HepG2 (cell line): ENCODE results near the gene BRINP1. TPM values are rescaled to one million over a fixed set of nuclear protein-coding genes. Genes with fewer than 3 reads are reported as not detected.

Experiments
- ATAC-seq: fragments of 200-7000 bp; cut with Tn5 transposase; 3 replicates; pipeline ENCODE4 v1.9.1; 2020; ENCODE audit warnings: mild to moderate bottlenecking, moderate library complexity
- BruUV-seq: library from RNA; stranded (reverse); fragments of 400-500 nt; replicated peaks from 2 replicates; lab custom pipeline; 2021; lab: Mats Ljungman, UMichigan
- CTCF ChIA-PET: fragments of 300-600 bp; formaldehyde crosslinking; extraction: SDS; loops from one replicate; lab custom pipeline; 2021; ENCODE audit warnings: low total read pairs, inconsistent platforms, low intra/inter-chr PET ratio; lab: Yijun Ruan, JAX
- POLR2A ChIA-PET: fragments of 350-600 bp; sonication (Branson Sonifier 250); formaldehyde crosslinking; loops from one replicate; lab custom pipeline; 2020; ENCODE audit warnings: antibody characterized with exemption, inconsistent platforms; lab: Yijun Ruan, JAX
- DNase-seq: peaks from one replicate; pipeline ENCODE4 v3.0.0-alpha.2; 2015; ENCODE audit warnings: low spot score
- FAIRE-seq: peaks from 3 replicates; lab custom pipeline; 2011; peaks lifted over from hg19 to GRCh38; lab: Jason Lieb, UNC
- H2AFZ ChIP-seq: one replicate; pipeline ENCODE4 v1.6.1; 2011; ENCODE audit warnings: low read length, inconsistent platforms
- H3K27ac ChIP-seq: fragments of 300-600 bp; 3 replicates; pipeline ENCODE4 v1.8.0; 2011; ENCODE audit warnings: mixed run types, mild to moderate bottlenecking, mixed read lengths, low read length, inconsistent platforms; ENCODE audit not compliant: insufficient read depth; ENCODE audit errors: extremely low read length
- H3K27me3 ChIP-seq, 2 experiments: fragments of 200-600 bp in 1 of 2; 2 replicates in 1 of 2; 3 replicates in 1 of 2; pipeline versions ENCODE4 v1.6.0 to v1.8.0; 2011; ENCODE audit warnings: low read length in 2 of 2, mild to moderate bottlenecking in 2 of 2, moderate library complexity in 2 of 2, inconsistent platforms in 1 of 2; ENCODE audit not compliant: insufficient read depth in 2 of 2, control insufficient read depth in 1 of 2
- H3K36me3 ChIP-seq, 2 experiments: fragments of 200-600 bp in 1 of 2; replicated peaks in 1 of 2; 2 replicates in 1 of 2; 3 replicates in 1 of 2; pipeline versions ENCODE4 v1.5.1 to v1.8.0; 2011; ENCODE audit warnings: low read length in 2 of 2, inconsistent platforms in 1 of 2; ENCODE audit not compliant: insufficient read depth in 2 of 2, control insufficient read depth in 1 of 2
- H3K4me1 ChIP-seq: 2 replicates; pipeline ENCODE4 v1.5.1; 2012; ENCODE audit warnings: low read length, inconsistent platforms; ENCODE audit not compliant: insufficient read depth
- H3K4me2 ChIP-seq: 2 replicates; pipeline ENCODE4 v1.6.0; 2011; ENCODE audit warnings: low read depth, low read length, inconsistent platforms
- H3K4me3 ChIP-seq, 3 experiments: fragments of 200-600 bp in 1 of 3; sonication (generic), shearing (Covaris generic) in 1 of 3; replicated peaks in 1 of 3; 2 replicates each; pipeline ENCODE4 v1.5.1; 2011 to 2016; ENCODE audit warnings: low read length in 3 of 3, inconsistent platforms in 2 of 3, low read depth in 2 of 3, mild to moderate bottlenecking in 2 of 3, control low read depth in 1 of 3, mixed read lengths in 1 of 3; ENCODE audit not compliant: insufficient read depth in 1 of 3
- H3K79me2 ChIP-seq: one replicate; pipeline ENCODE4 v1.6.1; 2011; ENCODE audit warnings: low read length, inconsistent platforms; ENCODE audit not compliant: insufficient read depth
- H3K9ac ChIP-seq: 2 replicates; pipeline ENCODE4 v1.6.0; 2011; ENCODE audit warnings: mild to moderate bottlenecking, low read depth, low read length, inconsistent platforms; ENCODE audit not compliant: insufficient read depth
- H3K9me3 ChIP-seq: 2 replicates; pipeline ENCODE4 v1.5.1; 2012; ENCODE audit warnings: mild to moderate bottlenecking, low read length
- H4K20me1 ChIP-seq: 2 replicates; pipeline ENCODE4 v1.6.0; 2011; ENCODE audit warnings: inconsistent platforms, mild to moderate bottlenecking, low read length, moderate library complexity; ENCODE audit not compliant: insufficient read depth
- BCL6 ChIP-seq: IDR thresholded peaks from 2 replicates; pipeline ENCODE4 v1.6.1; 2016; ENCODE audit warnings: missing genetic modification reagents, missing compliant biosample characterization
- CBX5 ChIP-seq: sonication (generic); formaldehyde crosslinking; IDR thresholded peaks from 2 replicates; pipeline ENCODE4 v1.4.0; 2020; ENCODE audit warnings: missing genetic modification reagents, borderline replicate concordance
- FOXC1 ChIP-seq: sonication (generic); formaldehyde crosslinking; IDR thresholded peaks from 2 replicates; pipeline ENCODE4 v1.8.0; 2022; ENCODE audit warnings: mild to moderate bottlenecking, missing genetic modification reagents, borderline replicate concordance
- GZF1 ChIP-seq: sonication (generic); formaldehyde crosslinking; IDR thresholded peaks from 2 replicates; pipeline ENCODE4 v1.5.1; 2020; ENCODE audit warnings: mild to moderate bottlenecking, missing genetic modification reagents
- MIXL1 ChIP-seq: IDR thresholded peaks from 2 replicates; pipeline ENCODE4 v1.6.1; 2016
- NFIB ChIP-seq: sonication (generic); formaldehyde crosslinking; IDR thresholded peaks from 2 replicates; pipeline ENCODE4 v1.9.0; 2021; ENCODE audit warnings: missing genetic modification reagents, mild to moderate bottlenecking, borderline replicate concordance
- RFX5 ChIP-seq: IDR thresholded peaks from 2 replicates; pipeline ENCODE4 v1.6.1; 2011; ENCODE audit warnings: low read depth, low read length, improper control_type of control experiment
- XRCC5 ChIP-seq: fragments of 200-400 bp; formaldehyde crosslinking; optimal IDR thresholded peaks from 2 replicates; pipeline ENCODE3; 2017; ENCODE audit warnings: mild to moderate bottlenecking, low read length
- ZFP37 ChIP-seq: sonication (generic); formaldehyde crosslinking; IDR thresholded peaks from 2 replicates; pipeline ENCODE4 v1.4.0; 2020; ENCODE audit warnings: missing genetic modification reagents, borderline replicate concordance
- ZFY ChIP-seq: sonication (generic); formaldehyde crosslinking; IDR thresholded peaks from 2 replicates; pipeline ENCODE4 v1.4.0; 2020; ENCODE audit warnings: missing genetic modification reagents
- ZNF607 ChIP-seq: sonication (generic); formaldehyde crosslinking; IDR thresholded peaks from 2 replicates; pipeline ENCODE4 v1.5.1; 2020; ENCODE audit warnings: missing genetic modification reagents, mild to moderate bottlenecking, borderline replicate concordance
- in situ Hi-C: cut with HindIII; loops from 2 replicates; pipeline ENCODE4 v1.10.0; 2017; ENCODE audit warnings: low pct_unique_long_range_greater_than_20kb; ENCODE audit not compliant: extremely low pct_ligation_motif_present
- intact Hi-C: fragments of 100-400 bp; cut with micrococcal nuclease; formaldehyde crosslinking; loops from one replicate; pipeline ENCODE4 v1.10.0; 2022; ENCODE audit not compliant: unreplicated experiment
- polyA plus RNA-seq, 8 experiments: library from polyadenylated mRNA; depleted of rRNA in 3 of 8; stranded (reverse) in 7 of 8; unstranded in 1 of 8; fragments of >200 nt; fragmentation: Illumina TruSeq in 4 of 8; extraction: Trizol in 4 of 8; gene quantifications; 2 replicates each; pipeline versions ENCODE4 v1.2.1 to v1.2.3, GENCODE V29; 2011 to 2016; ENCODE audit warnings: low read depth in 4 of 8, missing spikeins in 1 of 8, mixed read lengths in 1 of 8; ENCODE audit not compliant: insufficient read depth in 1 of 8
- total RNA-seq, 5 experiments: library from RNA; depleted of rRNA; stranded (reverse); fragments of >200 nt; fragmentation: Illumina TruSeq; extraction: Trizol; gene quantifications; 2 replicates each; pipeline ENCODE4 v1.2.3, GENCODE V29; 2016; ENCODE audit warnings: low read depth in 1 of 5
- TF ChIP-seq, protein P1 (sequence below): sonication (generic); formaldehyde crosslinking; IDR thresholded peaks from 2 replicates; pipeline ENCODE4 v1.4.0; 2020; ENCODE audit warnings: missing genetic modification reagents, borderline replicate concordance
- TF ChIP-seq, protein P2 (sequence below): IDR thresholded peaks from 2 replicates; pipeline ENCODE4 v1.6.1; 2016; ENCODE audit warnings: missing compliant biosample characterization, missing genetic modification reagents, borderline replicate concordance

The BRINP1 gene
- total and polyA plus RNA-seq, 2 of the 13 experiments (the other 11 are each of a cell fraction or from before 2014, with no cell fraction given) = not detected

DNA sequence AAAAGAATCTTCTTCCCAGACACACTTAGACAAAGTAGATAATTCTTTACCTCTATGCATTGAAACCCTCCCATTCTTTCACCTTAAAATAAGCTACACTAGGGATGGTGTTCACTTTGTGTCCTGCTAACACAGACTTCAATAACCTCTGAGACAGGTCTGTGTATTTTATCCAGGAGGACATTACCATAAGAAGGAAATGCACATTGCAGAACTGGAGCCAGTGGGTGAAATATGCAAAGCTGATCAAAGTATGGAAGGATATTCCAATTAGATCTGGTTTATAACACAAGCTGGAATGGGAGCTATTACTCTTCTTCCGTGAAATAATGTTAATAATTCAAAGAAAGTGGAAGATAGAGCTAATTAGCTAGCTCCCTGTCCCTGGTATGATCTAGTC, 204.1 kb downstream of the BRINP1 start (continued):
- TF ChIP-seq XRCC5 = no peak
- TF ChIP-seq CBX5 (CRISPR knock-in tag) = no peak
- no peak for TF ChIP-seq NFIB

DNA sequence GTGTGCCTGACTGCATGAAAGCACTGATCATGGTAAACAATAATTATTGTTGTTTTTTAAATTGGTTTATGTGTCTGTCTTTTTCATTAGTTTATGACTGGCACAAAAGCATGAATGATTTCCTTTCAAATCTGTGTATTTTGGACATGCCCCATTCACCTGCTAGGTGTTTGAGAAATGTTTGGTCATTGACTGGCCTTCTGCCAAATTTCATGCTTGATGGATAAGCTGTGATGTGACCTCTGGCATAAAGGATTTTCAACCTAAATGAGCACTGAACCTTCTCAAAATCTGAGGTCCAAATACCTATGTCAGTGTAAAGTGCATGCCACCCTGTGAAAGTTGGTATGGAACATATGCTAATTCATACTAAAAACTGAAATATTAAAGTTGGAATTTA, 204.5 kb downstream of the BRINP1 start:
- intact Hi-C loops (loop anchor here (5.0 kb wide), 1 partner anchor 962 kb away; no protein-coding TSS in a partner anchor), in situ Hi-C loops (no loop called here)
- ATAC-seq (no peak), FAIRE-seq (no peak), DNase-seq (no peak)
- TF ChIP-seq ZNF607 (CRISPR knock-in tag) = no peak
- TF ChIP-seq, protein P1, sequence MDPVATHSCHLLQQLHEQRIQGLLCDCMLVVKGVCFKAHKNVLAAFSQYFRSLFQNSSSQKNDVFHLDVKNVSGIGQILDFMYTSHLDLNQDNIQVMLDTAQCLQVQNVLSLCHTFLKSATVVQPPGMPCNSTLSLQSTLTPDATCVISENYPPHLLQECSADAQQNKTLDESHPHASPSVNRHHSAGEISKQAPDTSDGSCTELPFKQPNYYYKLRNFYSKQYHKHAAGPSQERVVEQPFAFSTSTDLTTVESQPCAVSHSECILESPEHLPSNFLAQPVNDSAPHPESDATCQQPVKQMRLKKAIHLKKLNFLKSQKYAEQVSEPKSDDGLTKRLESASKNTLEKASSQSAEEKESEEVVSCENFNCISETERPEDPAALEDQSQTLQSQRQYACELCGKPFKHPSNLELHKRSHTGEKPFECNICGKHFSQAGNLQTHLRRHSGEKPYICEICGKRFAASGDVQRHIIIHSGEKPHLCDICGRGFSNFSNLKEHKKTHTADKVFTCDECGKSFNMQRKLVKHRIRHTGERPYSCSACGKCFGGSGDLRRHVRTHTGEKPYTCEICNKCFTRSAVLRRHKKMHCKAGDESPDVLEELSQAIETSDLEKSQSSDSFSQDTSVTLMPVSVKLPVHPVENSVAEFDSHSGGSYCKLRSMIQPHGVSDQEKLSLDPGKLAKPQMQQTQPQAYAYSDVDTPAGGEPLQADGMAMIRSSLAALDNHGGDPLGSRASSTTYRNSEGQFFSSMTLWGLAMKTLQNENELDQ (CRISPR knock-in tag) = no peak
- no peak for TF ChIP-seq BCL6 (CRISPR knock-in tag)
- TF ChIP-seq RFX5 = no peak
- TF ChIP-seq, protein P2, sequence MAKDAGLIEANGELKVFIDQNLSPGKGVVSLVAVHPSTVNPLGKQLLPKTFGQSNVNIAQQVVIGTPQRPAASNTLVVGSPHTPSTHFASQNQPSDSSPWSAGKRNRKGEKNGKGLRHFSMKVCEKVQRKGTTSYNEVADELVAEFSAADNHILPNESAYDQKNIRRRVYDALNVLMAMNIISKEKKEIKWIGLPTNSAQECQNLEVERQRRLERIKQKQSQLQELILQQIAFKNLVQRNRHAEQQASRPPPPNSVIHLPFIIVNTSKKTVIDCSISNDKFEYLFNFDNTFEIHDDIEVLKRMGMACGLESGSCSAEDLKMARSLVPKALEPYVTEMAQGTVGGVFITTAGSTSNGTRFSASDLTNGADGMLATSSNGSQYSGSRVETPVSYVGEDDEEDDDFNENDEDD (CRISPR knock-in tag) = no peak
- TF ChIP-seq ZFP37 = no peak
- TF ChIP-seq FOXC1 (CRISPR knock-in tag) = no peak
- no peak for TF ChIP-seq ZFY (CRISPR knock-in tag)
- no peak for TF ChIP-seq MIXL1 (CRISPR knock-in tag)
- TF ChIP-seq GZF1 (CRISPR knock-in tag) = no peak
- H3K36me3 ChIP-seq = no peaks in the 10 kb centered on the region
- no TSS peak for BruUV-seq
- no peak overlapping the region for H2AFZ ChIP-seq
- no peak overlapping the region for H3K4me3 ChIP-seq
- no peak overlapping the region for H3K27ac ChIP-seq
- peaks cover 52% of the 10 kb centered on the region for H3K9me3 ChIP-seq
- no peaks in the 10 kb centered on the region for H3K79me2 ChIP-seq
- H3K27me3 ChIP-seq = no peaks in the 10 kb centered on the region
- no peaks in the 10 kb centered on the region for H3K4me1 ChIP-seq
- no peaks in the 10 kb centered on the region for H4K20me1 ChIP-seq
- ChIA-PET POLR2A (no interaction called here), CTCF (no interaction called here)
- no peak overlapping the region for H3K9ac ChIP-seq
- no peak overlapping the region for H3K4me2 ChIP-seq
